Lung (tissue), 12 donors: Measurements from ENCODE around the gene ICE1. TPM values are rescaled to one million over a fixed set of nuclear protein-coding genes. Genes with fewer than 3 reads are reported as not detected.
"Not testable (repeated sequence)": the region's sequence is repeated elsewhere in the genome, so short reads cannot be mapped to it uniquely, and the experiment has no call there.

Source experiments
- ATAC-seq: fragments of 200-7000 bp; cut with Tn5 transposase; one replicate; pipeline ENCODE4 v1.9.1; 2020; ENCODE audit warnings: moderate number of reproducible peaks; ENCODE audit not compliant: insufficient read depth, low FRiP score
- DNase-seq, 3 donors: peaks; one replicate each; pipeline ENCODE4 v3.0.0-alpha.2; 2013 to 2017
- H3K27ac ChIP-seq, 2 donors: one replicate each; pipeline ENCODE4 v1.5.1; 2013; ENCODE audit warnings: mild to moderate bottlenecking in 2 of 2, moderate library complexity in 2 of 2, control low read depth in 1 of 2, inconsistent platforms in 1 of 2, low read depth in 1 of 2, low read length in 1 of 2
- H3K27me3 ChIP-seq, 3 donors: one replicate each; pipeline ENCODE4 v1.5.1; 2013; ENCODE audit warnings: low read length in 2 of 3; ENCODE audit not compliant: control insufficient read depth in 3 of 3, insufficient read depth in 3 of 3
- H3K36me3 ChIP-seq, 4 donors: one replicate each; pipeline ENCODE4 v1.5.1; 2013; ENCODE audit warnings: low read length in 4 of 4, mild to moderate bottlenecking in 1 of 4, moderate library complexity in 1 of 4; ENCODE audit not compliant: control insufficient read depth in 4 of 4, insufficient read depth in 4 of 4
- H3K4me1 ChIP-seq, 5 donors: one replicate each; pipeline ENCODE4 v1.5.1; 2013; ENCODE audit warnings: low read length in 5 of 5, mild to moderate bottlenecking in 2 of 5, moderate library complexity in 1 of 5; ENCODE audit not compliant: control insufficient read depth in 5 of 5, insufficient read depth in 5 of 5
- H3K4me3 ChIP-seq: one replicate; pipeline ENCODE4 v1.5.1; 2013; ENCODE audit warnings: mild to moderate bottlenecking, control low read depth, moderate library complexity
- H3K9ac ChIP-seq, 2 donors: one replicate each; pipeline ENCODE4 v1.5.1; 2013; ENCODE audit warnings: low read length in 2 of 2, control low read depth in 1 of 2; ENCODE audit not compliant: insufficient read depth in 1 of 2
- H3K9me3 ChIP-seq, 4 donors: one replicate each; pipeline ENCODE4 v1.5.1; 2013; ENCODE audit warnings: low read length in 3 of 4, mild to moderate bottlenecking in 1 of 4, moderate library complexity in 1 of 4; ENCODE audit not compliant: control insufficient read depth in 4 of 4, insufficient read depth in 3 of 4
- CTCF ChIP-seq: IDR thresholded peaks from 2 replicates; pipeline ENCODE4 v1.5.1; 2012; ENCODE audit warnings: mild to moderate bottlenecking; ENCODE audit errors: control extremely low read depth, extremely low read depth
- WGBS, 2 donors: extraction: QIAGEN DNeasy Blood & Tissue Kit; methylation state at CpG; one replicate each; pipeline ENCODE4 v1.1.7; 2013; 5-methylcytosine and 5-hydroxymethylcytosine counted together
- polyA plus RNA-seq, 2 donors: library from polyadenylated mRNA; stranded (reverse); fragments of 200-250 nt; gene quantifications; one replicate each; pipeline ENCODE4 v1.2.1, GENCODE V29; 2013
- total RNA-seq, 2 donors: library from RNA; depleted of rRNA in 1 of 2; stranded (reverse); fragments of >200 nt in 1 of 2; gene quantifications; one replicate each; pipeline ENCODE4 v1.2.1, GENCODE V29; 2014 to 2021
- donor health status: control.
- donor health status: control.
- donor health status: Bipolar disorder and iron deficiency.
- donor health status: healthy.
- donor health status: DM: yes; HTN: yes; CAD: no.

The ICE1 gene
- total and polyA plus RNA-seq, 4 donors: 4.9 to 33.3 (median 14.8) TPM

GRCh38 chr5:5404381-5404780 is 18.1 kb upstream of the ICE1 start:
- no peak for DNase-seq
- no peak overlapping the region for H3K4me3 ChIP-seq
- no peaks in the 10 kb centered on the region for H3K36me3 ChIP-seq
- peaks cover 0 to 6% (median 2%) of the 10 kb centered on the region in 4 donors for H3K9me3 ChIP-seq
- 94 to 95% methylated on average over 5 of the region's 5 CpGs for WGBS, 2 donors
- no peak for ATAC-seq
- TF ChIP-seq CTCF: no peak
- no peak overlapping the region for H3K9ac ChIP-seq
- no peaks in the 10 kb centered on the region for H3K27me3 ChIP-seq
- no peaks in the 10 kb centered on the region for H3K4me1 ChIP-seq
- no peak overlapping the region for H3K27ac ChIP-seq

GRCh38 chr5:5405441-5405840 is 17.0 kb upstream of the ICE1 start:
- Histone ChIP-seq H3K27me3 (no peaks in the 10 kb centered on the region), H3K4me1 (no peaks in the 10 kb centered on the region), H3K9ac (no peak overlapping the region), H3K4me3 (no peak overlapping the region), H3K36me3 (no peaks in the 10 kb centered on the region), H3K27ac (no peak overlapping the region), H3K9me3 (peaks cover 0 to 6% (median 1%) of the 10 kb centered on the region in 4 donors)
- no peak for DNase-seq
- no peak for ATAC-seq
- 98 to 100% methylated on average over 1 of the region's 1 CpG for WGBS, 2 donors
- TF ChIP-seq CTCF: no peak

GRCh38 chr5:5407924-5408323 is 14.6 kb upstream of the ICE1 start:
- Histone ChIP-seq H3K27ac (no peak overlapping the region), H3K4me3 (no peak overlapping the region), H3K9me3 (peaks cover 0 to 6% (median 1%) of the 10 kb centered on the region in 4 donors), H3K4me1 (no peaks in the 10 kb centered on the region), H3K36me3 (no peaks in the 10 kb centered on the region), H3K27me3 (no peaks in the 10 kb centered on the region), H3K9ac (no peak overlapping the region)
- DNase-seq (no peak), ATAC-seq (no peak)
- no peak for TF ChIP-seq CTCF
- WGBS, 2 donors: 96 to 98% methylated on average over 5 of the region's 5 CpGs

GRCh38 chr5:5409151-5409810 is 13.2 kb upstream of the ICE1 start:
- Histone ChIP-seq H3K27ac (no peak overlapping the region), H3K27me3 (no peaks in the 10 kb centered on the region), H3K4me1 (no peaks in the 10 kb centered on the region), H3K9ac (no peak overlapping the region), H3K36me3 (no peaks in the 10 kb centered on the region), H3K9me3 (peaks cover 0 to 6% (median 1%) of the 10 kb centered on the region in 4 donors), H3K4me3 (no peak overlapping the region)
- WGBS, 2 donors: 96% methylated on average over 4 of the region's 4 CpGs
- peak in 2 of 3 donors; percentile 3 to 16 for DNase-seq
- no peak for ATAC-seq
- no peak for TF ChIP-seq CTCF

DNA sequence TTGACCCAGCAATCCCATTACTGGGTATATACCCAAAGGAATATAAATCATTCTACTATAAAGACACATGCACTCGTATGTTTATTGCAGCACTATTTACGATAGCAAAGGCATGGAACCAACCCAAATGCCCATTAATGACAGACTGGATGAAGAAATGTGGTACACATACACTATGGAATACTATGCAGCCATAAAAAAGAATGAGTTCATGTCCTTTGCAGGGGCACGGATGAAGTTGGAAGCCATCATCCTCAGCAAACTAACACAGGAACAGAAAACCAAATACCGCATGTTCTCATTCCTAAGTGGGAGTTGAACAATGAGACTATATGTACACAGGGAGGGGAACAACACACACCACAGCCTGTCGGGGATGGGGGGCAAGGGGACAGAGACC is 8.6 kb upstream of the ICE1 start:
- not testable (repeated sequence) for ATAC-seq, H3K9ac ChIP-seq, H3K4me3 ChIP-seq, H3K36me3 ChIP-seq, DNase-seq, H3K27me3 ChIP-seq, H3K4me1 ChIP-seq, H3K27ac ChIP-seq, H3K9me3 ChIP-seq
- 78 to 93% methylated on average over 5 of the region's 5 CpGs for WGBS, 2 donors
